GM21515 (cell line): ENCODE data around the gene SP100.
A peak's percentile ranks its signal among the peaks of the same experiment; 100 is the strongest.

Source experiments
- ATAC-seq: cut with Tn5 transposase; IDR thresholded peaks from one replicate; pipeline ENCODE4 v1.9.1; 2021; ENCODE audit not compliant: unreplicated experiment

The SP100 gene

DNA sequence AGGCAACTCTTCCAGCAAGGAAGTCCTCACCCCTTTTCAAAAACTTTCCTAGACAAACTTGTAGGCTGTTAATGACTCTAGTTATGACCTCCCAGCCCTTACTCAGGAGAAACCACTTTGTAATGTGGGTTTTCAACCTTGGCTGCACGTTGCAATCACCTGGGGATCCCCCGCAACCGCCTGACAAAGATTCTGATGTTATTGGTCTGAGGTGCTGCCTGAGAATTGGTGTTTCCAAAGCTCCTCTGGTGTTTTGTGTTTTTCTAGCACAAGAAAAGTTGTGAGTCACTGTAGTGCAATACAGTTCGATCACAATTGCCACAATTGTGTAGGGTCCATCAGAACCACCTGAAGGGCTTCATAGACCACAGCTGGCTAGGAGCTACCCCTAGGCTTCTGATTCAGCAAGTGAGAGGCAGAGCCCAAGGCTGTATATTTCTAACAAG is 121.6 kb downstream of the SP100 start:
- ATAC-seq, result peak; percentile 47

DNA sequence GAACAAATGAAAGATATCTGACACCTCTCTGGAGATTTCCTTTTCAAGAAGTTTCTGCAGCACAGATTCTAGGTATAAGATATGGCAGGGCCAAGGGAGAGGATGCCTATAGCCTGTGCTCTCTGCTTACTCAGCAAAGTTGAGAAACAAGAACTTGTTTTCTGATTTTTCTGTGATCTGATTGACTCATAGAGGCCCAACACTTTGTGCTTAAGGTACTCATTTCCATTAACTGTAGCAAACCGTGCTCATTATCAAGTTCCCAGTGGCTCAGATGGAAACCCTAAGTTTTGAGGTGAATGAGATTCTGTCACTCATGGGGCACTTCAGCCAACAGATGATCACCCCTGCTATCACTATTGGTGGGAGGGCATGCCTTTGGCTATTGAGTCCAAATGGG is 124.3 kb downstream of the SP100 start:
- no peak for ATAC-seq

- ATAC-seq, result peak; percentile 76
These were observed 126.0 kb downstream of the SP100 start for GRCh38 chr2:230541934-230542380.

GRCh38 chr2:230542751-230543150 is 126.8 kb downstream of the SP100 start:
- no peak for ATAC-seq

- no peak for ATAC-seq
These were observed 136.2 kb downstream of the SP100 start for GRCh38 chr2:230552181-230552580.

DNA sequence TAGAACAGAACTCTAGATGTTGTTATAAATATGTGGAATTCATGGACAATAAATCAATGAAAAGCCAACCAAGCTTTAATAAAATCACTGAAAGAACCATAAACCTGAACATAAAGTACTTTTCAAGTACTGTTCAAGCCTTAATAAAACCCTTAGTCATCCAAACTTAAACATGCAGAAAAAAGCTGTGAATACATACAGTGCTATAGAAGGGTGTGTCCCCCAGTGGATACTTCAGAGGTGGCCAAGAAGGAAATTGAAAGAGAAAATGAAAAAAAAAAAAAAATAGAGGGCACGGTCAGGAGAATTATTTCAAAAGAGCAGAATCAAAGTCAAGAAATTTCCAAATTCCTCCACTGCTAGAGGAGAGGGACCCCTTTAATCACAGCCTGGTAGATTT is 141.1 kb downstream of the SP100 start:
- ATAC-seq, result no peak

DNA sequence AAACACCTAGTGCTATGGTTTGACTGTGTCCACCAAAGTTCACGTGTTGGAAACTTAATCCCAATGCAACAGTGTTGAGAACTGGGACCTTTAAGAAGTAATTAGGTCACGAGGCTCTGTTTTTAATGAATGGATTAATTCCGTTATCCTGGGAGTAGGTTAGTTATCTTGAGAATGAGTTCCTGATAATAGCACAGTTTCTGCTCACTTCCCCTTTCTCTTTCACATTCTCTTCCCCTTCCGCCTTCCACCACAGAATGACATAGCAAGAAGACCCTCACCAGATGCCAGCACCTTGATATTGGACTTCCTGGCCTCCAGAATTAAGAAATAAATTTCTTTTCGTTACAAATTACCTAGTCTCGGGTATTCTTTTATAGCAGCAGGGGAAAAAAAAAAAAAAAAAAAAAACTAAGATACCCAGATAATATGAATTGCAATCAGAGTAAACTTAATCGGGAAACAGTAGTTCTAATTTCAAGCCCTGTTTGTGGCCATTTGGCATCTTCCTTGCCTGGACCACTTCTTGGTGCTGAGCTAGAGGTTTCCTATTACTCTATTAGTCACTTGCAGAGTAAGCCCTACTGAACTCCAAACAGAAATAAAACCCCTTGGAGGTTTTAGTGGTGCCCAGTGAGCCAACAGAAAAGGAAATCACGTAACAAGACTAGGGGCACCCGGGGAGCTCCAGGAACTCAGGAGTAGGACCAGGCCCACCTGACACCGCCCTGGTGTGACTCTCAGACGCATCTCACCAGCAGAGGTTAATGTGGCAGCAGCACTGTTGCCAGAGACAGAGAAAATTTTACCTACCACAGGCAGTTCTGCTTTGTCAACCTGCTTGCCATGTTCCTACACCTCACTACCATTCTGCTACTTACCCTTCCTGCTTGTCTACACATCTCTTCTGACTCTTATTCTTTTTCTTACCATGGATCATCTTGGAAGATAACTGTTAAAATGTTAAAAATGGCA is 149.1 kb downstream of the SP100 start:
- ATAC-seq, result peak; percentile 68

DNA sequence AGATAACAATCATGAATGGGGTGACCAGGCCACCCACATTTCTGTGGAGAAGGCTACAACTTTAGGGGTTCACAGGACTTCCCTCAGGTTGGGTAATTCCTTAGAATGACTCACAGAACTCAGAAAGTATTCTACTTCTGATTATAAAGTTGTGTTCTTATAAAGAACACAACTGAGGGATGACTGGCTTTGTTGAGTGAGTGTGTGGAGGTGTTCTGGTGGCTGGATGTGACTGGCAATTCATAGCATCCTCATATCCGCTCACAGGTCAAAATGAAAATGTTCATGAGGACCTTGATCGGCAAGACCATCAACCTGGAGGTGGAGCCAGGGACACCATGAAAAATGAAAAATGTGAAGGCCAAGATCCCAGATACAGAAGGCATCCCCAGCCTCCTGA is 153.3 kb downstream of the SP100 start:
- no peak for ATAC-seq

DNA sequence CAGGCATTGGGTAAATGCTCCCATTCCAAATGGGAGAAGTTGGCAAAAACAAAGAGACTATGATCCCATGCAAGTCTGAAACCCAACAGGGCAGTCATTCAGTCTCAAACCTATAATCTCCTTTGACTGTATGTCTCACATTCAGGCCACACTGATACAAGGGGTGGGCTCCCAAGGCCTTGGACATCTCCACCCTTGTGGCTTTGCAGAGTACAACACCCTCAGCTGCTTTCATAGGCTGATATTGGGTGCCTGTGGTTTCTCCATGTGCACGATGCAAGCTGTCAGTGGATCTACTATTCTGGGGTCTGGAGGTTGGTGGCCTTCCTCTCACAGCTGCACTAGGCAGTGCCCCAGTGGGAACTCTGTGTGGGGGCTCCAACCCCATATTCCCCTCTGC is 155.0 kb downstream of the SP100 start:
- ATAC-seq, result no peak

GRCh38 chr2:230575642-230576324 is 159.8 kb downstream of the SP100 start:
- ATAC-seq, result no peak

- ATAC-seq, result no peak
These were observed 161.1 kb downstream of the SP100 start for GRCh38 chr2:230577114-230577513.

- no peak for ATAC-seq
These were observed 162.1 kb downstream of the SP100 start for GRCh38 chr2:230578106-230578505.

GRCh38 chr2:230582851-230583283 is 166.9 kb downstream of the SP100 start:
- peak; percentile 51 for ATAC-seq

GRCh38 chr2:230583581-230583980 is 167.6 kb downstream of the SP100 start:
- ATAC-seq, result peak; percentile 27

DNA sequence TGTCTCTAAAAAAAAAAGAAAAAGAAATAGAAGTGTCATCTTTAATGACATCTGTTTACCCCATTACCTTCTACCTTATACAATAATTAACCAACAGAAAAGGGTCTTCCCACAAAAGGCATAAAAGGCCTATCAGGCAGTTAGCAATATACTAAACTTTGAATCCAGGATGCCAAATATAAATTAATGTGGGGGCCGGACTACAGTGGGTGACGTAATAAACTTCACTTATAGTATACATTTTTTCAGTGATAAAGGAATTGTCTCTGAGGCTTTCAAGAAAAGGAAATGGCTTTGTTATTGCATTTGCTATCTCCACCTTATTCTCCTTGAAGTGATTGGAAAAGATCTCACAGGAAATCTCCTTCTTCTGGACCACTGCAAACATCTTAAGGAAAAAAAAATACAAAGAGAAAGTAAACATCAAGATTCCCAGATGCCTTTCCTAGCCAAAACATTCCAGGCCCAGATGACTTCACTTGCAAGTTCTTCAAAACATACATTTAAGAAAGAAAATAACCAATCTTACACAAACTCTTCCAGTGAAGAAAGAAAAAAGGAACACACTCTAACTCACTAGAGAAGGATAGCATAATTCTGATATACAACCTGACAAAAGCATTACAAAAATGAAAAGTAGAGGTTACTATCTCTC is 170.5 kb downstream of the SP100 start:
- ATAC-seq, result no peak

GRCh38 chr2:230589025-230589424 is 173.0 kb downstream of the SP100 start:
- peak; percentile 17 for ATAC-seq

DNA sequence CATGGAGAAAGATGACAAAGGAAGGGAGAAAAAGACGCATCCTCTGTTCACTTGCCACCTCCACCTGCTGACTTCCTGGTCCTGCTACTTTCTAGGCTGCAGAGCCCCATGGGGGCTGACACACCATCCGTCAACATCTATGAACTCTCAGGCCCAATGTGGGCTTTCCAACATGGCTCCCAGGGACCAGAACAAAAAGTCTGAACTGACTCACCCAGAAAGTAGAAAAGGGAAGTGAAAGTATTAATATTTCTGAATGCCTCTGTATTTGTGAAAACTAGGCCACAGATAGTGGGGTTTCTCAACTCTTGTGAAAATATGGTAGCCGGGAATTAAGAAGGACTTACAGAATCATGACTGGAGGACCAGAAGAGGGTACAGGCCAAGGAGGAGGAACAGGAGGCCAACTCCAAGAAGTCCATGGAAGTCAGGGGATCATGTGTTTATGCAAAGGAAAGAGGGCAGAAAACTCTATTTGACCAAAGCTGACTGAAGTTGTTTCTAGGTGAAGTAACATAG is 173.6 kb downstream of the SP100 start:
- peak; percentile 90 for ATAC-seq

- ATAC-seq, result no peak
These were observed 174.3 kb downstream of the SP100 start for GRCh38 chr2:230590333-230590732.

DNA sequence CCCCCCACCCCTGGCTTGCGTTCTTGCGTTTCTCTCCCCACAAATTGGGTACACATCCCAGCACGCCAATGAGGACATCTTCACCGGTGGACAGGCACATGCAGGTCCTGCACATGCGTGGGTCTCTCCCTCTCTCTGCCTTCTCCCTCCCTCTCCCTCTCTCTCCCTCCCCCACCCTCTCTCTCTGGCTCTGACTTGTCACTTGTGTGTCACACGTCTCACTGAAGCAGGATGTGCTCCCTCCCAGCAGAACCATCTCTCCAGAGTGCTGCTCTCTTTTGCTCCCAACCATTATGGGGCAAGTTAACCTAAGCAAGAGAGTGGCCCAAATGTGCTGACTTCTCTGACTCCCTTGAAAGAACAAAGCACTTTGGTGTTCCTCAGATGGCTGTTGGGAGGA is 175.8 kb downstream of the SP100 start:
- ATAC-seq, result no peak

DNA sequence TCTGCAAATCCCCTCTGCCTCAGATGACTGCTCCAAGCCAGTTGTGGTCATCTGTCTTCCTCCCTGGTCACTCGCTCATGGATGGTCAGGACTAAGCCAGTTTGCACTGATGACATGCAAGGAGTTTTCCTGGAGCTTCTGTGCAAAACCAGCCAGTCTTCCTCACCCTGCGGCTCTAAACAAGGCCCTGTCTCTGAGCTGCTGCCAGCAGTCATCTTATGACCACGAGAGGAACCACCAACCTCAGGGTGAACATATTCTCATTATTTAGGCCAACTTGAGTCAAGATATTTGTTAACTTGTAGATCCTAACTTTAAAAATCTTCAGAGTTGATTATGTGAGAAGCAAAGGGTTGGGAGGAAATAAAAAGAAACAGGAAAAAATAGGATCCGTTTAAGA is 176.8 kb downstream of the SP100 start:
- ATAC-seq, result no peak
